GM18873 (cell line): ENCODE results near the gene MMAB.

Experiments
- ATAC-seq: cut with Tn5 transposase; IDR thresholded peaks from one replicate; pipeline ENCODE4 v1.9.1; 2021; ENCODE audit warnings: mild to moderate bottlenecking, moderate library complexity, moderate number of reproducible peaks; ENCODE audit not compliant: unreplicated experiment, low FRiP score

MMAB gene

DNA sequence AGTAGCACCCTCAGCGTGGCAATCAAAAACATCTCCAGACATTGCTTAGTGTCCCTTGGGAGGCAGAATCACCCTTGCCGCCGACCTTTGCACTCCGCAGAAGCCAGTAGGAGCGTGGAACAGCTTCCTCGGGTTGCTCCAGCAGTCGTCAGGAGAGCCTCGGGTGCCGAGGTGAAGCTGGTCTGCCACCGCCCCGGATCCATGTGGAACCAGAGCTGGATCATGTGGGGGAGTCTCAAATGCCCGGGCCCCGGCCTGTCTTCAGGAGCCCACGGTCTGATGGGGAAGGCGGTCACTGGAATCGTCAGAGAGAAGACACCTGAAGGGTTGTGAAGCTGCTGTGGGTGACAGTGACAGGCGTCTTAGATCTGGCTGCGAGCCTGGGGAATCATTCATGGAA lies 14.6 kb upstream of the MMAB start:
- no peak for ATAC-seq

DNA sequence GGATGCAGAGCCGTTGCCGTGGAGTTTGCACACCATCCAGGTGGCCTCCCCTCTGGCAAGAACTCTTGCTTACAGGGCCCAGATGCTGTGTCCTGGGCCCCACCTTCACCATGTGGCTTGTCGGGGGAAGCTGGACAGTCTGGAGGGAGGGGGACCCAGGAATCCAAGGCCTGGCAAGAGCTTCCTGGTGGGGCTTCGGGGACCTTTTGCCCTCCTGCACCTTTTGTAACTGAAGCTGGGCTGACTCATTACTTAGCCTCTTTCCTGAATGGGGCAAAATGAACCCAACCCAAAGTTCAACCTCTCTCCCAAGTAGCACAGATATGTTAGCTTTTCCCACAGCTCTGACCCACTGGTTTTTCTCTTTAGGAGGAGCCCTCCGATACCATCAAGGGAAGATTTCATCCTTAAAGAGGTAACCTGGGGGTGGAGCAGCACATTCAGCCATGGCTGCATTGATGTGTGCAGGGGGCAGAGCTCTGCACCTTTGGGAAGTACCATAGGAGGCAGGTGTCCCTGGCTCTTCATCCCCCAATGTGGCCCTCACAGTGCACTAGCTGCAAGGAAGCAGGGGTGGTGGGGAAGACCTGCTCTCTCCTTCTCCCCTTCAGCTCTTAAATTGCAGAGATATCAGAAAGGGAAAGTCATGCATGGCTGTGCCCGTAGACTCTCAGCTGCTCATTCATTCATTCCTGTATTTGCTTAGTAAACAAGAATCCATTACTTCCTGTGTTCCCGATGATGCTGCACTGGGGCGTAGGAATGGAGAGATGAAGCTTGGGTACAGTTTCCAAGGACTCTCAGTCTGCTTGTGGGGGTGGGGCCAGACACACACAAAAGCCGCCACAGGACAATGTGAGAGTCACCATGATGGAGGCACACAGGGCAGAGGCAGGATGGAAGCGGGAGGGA lies 13.3 kb upstream of the MMAB start:
- ATAC-seq, result no peak

DNA sequence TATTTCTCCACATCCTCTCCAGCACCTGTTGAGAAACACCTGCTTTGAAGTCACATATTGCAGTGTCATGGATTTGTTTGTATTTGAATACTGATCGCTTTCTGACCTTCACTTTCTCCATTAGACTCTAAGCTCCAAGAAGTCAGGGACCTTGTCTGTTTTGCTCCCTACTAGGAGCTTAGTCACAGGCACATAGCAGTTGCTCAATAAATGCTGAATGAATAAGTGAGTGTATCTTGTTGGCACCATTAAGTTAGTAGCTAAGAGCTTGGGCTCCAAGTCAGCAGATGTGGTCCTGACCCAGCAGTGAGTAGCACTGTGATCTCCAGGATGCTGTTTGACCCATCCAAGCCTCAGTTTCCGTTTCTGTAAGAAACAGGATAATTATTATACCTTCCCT lies 10.4 kb upstream of the MMAB start:
- no peak for ATAC-seq

DNA sequence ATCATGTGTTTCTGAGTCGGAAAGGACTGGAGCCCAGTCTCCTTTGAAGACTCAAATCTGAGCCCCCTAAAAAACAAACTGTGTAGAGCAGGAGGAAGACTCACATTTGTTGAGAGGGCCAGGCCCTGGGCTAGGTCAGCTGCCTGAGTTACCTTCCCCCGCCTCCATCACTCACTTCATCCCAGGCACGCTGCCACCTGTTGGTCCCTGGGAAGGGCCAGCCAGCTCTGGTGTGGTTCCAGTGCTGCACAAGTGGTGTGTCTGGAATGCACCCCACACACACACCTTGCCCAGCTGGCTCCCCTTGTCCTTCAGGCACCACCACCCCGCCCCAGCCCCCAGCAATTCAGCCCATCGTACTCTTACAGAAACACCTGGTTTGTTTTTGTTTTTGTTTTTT lies 9.3 kb upstream of the MMAB start:
- ATAC-seq, result no peak

DNA sequence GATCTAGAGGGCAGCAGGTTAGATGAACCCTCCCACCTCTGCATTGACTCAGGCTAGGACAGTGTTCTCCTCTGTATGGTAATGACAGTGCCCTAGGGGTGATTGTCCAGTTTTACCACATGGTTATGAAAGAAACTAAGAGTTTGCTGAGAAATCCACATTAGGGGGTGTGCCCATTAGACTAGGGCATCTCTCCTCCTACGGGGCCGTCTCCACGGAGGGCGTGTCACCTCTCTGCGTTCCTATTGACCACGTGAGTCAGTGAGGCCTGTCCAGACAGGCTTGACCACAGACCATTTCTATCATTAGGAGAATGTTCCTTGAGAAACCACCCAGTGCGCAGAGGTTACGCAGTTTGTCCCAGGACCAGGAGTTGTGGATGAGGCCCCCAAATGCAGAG lies 8.6 kb upstream of the MMAB start:
- no peak for ATAC-seq

DNA sequence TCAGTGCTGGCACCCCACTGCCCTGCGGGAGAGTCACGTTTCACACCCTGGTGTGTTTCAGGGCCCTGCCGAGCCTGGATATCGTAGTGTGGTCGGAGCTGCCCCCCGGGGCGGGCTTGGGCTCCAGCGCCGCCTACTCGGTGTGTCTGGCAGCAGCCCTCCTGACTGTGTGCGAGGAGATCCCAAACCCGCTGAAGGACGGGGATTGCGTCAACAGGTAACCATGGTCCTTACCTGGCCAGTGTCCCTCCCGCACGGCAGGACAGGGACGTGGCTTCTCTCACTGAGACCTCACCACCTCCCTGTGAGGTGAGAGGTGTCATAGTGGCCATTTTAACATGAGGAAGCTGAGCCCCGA lies 8.0 kb upstream of the MMAB start:
- ATAC-seq, result no peak

DNA sequence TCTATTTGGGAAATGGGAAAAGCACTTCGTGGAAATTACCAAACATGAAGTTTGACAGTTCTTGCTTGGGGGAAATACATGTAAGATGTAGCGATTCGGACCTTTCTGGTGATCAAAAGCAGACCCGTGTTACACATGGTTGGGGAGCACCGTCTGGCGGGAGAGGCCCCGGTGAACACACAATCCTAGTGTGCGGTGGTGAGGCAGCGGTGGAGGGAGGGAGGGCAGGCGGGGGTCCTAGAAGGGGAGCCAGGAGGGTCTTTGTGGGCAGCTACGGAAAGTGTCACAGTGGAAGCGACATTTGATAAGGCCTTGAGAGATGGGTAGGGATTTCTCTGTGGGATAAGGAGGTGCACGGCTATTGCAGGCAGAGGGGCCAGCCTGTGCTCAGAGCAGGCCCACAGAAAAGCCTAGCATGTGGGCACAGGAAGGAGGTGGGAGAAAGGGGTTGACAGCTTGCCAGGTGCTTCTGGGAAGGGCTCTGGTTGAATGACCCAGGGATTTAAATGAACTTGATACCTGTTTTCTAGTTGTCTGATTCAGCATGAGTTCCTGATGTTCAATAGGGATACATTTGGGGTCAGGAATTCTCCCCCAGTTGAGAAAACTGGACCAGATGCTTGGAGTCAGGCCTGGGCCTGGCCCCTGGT lies 7.5 kb upstream of the MMAB start:
- ATAC-seq, result no peak

DNA sequence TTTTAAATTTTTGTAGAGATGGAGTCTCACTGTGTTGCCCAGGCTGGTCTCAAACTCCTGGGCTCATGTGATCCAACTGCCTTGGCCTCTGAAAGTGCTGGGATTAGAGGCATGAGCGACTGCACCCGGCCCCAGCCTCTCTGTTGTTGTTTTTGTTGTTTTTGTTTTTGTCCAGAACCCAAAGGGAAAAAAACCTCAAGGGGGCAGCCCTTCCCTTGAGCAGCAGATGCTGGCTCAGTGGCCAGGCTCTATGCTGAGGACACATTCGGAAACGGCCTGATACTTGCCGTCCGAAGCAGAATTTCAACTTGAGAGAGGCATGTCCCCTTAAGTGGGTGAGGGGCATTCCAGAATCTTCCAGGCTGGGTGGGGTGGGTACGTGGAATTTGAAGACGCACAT lies 7.0 kb upstream of the MMAB start:
- no peak for ATAC-seq

DNA sequence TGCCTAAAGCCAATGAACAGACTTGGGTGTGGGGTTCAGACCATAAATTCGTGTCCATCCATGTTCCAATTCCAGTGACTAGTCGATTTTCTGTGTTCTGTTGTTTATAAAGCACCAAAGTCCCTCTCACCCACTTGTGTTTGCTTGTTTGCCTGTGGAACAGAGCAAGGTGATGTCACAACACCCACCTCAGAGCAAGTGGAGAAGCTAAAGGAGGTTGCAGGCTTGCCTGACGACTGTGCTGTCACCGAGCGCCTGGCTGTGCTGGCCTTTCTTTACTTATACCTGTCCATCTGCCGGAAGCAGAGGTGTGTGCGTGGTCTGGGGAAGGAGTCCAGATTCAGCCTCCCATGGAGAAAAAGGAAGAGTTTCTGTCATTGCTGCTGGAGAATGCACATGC lies 6.3 kb upstream of the MMAB start:
- no peak for ATAC-seq

DNA sequence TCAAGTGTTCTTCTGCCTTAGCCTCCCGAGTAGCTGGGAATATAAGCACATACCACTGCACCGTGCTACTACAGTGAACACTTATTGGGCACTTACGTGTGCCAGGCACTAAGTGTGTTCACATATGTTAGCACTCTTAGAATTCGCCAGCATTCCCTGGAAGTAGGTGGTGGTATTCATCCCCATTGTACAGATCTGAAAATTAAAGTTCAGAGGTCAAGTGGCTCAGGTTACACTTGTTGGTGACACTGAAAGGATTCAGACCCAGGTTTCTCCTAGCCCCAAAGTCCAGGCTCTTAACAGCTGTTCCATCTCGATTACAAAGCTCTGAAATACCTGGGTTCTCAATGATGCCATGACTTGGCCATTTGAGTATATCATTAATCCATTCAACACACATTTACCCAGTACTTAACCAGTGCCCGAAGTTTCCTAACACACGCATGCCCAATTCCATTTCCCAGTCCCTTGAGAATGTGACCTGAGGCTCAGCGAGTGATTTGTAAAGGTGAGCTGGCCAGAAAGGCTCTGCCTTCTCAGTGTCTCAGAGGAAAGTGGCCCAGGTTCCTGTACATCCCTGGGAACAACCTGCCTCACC lies 5.1 kb upstream of the MMAB start:
- no peak for ATAC-seq

DNA sequence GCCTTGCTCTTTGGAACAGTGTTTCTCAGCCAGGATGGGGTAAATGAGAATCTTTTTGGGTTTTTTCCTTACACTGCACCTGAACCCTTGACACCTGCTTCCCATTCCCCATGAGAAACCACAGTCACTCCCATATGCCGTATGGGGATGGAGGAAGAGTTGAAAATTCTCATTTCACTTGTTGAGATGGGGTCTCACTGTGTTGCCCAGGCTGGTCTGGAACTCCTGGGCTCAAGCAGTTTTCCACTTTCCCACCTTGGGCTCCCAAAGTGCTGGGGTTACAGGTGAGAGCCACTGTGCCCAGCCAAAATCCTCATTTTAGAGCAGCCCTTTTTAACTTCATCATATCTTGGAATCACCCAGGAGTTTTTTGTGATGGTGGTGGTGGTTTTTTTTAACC lies 4.0 kb upstream of the MMAB start:
- ATAC-seq, result no peak

DNA sequence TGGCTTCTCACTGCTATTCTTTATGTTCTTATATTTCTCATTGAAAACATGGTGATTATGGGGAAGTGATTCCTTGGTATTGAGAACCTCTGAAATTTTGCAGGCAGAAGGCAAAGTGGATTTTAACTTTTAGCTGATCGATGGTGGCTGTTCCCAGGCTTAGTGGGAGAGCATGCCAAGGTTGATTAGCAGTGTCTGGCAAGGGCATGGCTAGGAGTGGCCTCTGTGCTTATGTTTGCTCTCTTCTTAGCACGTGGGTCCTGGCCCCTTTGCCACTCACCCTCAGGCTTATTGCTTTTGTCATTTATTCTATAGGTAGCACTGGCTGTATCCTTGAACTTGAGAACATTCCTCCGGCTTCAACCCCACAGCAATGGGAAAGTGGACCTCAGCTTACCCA lies 2.4 kb upstream of the MMAB start:
- no peak for ATAC-seq

DNA sequence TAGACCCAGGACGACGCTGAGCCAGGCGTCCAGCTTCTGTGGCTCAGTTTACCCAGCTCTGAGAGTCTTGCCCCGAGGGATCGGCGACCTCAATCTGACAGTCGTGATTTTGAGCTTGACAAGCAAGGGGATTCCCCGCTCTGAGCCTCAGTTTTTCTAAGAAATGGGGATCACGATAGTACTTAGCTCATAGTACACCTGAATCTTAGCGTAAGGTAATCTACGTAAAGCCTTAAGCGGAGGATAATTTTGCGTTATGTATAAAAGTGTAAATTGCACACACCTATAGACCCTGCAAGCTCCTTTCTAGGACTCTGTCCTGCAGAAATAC lies 575 bp upstream of the MMAB start:
- no peak for ATAC-seq

DNA sequence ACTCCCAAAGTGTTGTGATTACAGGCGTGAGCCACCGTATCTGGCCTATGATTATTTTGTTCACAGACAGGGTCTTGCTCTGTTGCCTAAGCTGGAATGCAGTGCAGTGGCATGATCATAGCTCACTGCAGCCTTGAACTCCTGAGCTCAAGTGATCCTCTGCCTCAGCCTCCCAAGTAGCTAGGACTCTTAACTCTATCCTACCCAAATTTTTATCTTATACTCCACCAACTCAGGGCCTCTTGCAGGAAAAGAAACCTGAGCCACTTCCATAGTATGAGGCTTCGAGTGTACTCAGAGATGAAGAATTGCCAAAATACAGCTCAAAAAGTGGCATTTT lies 828 bp downstream of the MMAB start:
- no peak for ATAC-seq

DNA sequence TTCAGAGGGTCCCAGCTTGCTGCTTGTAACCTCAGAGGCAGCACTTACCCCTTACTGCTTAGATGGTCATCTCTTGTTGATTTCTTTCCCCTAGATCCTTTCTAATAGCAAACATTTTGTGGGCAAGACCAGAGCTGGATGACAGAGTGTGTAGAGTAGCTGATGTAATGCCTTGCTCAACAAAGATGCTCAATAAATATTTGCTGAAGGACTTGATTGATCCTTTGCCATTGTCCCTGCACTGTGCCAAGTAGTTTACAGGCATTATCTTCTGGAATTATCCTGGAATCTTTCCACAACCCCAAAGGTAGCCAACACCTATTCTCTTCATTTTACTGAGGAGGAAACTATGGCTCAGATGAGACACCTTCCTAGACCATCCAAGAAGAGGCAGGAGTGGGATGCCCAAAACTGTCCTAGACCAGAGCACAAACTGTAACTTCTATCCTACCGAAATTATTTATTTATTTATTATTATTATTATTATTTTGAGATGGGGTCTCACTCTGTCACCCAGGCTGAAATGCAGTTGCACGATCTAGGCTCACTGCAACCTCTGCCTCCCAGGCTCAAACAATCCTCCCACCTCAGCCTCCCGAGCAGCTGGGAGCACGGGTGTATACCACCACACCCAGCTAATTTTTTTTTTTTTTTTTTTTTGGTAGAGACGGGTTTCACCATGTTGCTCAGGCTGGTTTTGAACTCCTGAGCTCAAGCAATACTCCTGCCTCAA lies 1.4 kb downstream of the MMAB start:
- no peak for ATAC-seq

DNA sequence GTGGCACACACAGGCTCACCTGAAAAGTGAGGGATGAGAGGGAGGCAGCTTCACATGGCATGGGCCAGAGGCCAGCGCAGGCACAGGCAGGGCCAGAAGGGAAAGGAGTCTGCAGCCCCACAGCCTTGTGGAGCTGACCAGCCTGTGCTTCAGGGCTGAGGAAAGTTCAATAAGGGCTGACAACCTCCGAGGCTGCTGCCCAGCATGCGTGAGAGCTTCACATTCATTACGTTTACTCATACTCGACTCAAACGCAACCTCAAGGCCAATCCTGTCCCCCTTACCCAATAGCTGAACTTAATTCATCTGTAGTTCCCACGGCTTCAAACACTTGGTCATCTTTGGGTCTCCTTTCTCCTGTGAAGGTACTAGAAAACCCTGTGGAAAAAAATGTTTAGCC lies 4.8 kb downstream of the MMAB start:
- ATAC-seq, result no peak

DNA sequence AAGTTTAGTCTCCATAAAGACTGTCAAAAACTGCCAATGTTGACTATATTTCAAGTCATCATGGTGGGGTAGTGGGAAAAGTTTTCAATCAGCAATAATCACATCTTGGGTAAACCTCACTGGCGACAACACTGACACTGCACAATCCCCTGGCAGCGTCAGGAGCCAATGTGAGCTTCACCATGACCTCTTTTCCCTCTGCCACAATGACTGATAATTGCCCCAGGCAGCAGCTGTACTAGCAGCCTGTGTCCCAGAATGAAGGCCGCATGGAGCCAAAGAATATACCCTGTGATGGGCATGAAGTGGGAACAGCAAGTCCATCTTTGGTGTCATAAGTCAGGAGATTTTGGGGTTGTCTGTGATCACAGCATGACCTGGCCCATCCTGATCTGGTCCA lies 5.3 kb downstream of the MMAB start:
- no peak for ATAC-seq

DNA sequence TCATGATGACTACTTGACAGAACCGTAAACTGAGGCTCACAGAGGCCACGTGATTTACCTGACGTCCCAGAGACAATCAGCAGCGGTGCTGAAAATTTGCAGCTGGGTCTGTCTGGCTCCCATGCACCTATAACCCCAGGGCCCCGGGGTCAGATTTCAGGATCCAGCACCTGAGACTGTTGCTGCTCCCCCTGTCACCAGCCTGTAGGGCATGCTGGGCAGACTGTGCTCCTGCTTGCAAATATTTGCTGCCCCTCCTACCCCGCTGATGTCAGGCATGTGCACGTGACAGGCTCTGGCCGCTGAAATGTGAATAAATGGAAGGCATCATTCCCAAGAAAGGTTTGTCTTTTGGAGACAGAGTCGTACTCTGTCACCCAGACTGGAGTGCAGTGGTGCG lies 6.0 kb downstream of the MMAB start:
- no peak for ATAC-seq

DNA sequence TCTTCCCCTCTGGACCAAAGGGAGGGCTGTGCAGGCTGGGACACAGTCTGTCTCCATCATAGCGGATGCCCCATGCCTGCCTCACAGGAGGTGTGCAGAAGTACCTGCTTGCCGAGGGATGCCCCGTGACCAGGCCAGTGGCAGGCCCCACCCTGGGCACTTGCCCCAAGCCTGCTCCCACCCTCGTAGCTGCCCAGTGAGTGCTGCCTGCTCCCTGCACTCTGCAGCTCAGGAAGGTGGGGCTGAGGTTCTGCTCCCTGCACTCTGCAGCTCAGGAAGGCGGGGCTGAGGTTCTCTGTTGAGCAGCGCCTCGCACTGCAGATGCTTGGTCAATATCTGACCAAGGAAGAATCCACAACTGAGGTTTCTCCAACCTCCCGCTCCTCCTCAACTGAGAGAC lies 6.9 kb downstream of the MMAB start:
- no peak for ATAC-seq

DNA sequence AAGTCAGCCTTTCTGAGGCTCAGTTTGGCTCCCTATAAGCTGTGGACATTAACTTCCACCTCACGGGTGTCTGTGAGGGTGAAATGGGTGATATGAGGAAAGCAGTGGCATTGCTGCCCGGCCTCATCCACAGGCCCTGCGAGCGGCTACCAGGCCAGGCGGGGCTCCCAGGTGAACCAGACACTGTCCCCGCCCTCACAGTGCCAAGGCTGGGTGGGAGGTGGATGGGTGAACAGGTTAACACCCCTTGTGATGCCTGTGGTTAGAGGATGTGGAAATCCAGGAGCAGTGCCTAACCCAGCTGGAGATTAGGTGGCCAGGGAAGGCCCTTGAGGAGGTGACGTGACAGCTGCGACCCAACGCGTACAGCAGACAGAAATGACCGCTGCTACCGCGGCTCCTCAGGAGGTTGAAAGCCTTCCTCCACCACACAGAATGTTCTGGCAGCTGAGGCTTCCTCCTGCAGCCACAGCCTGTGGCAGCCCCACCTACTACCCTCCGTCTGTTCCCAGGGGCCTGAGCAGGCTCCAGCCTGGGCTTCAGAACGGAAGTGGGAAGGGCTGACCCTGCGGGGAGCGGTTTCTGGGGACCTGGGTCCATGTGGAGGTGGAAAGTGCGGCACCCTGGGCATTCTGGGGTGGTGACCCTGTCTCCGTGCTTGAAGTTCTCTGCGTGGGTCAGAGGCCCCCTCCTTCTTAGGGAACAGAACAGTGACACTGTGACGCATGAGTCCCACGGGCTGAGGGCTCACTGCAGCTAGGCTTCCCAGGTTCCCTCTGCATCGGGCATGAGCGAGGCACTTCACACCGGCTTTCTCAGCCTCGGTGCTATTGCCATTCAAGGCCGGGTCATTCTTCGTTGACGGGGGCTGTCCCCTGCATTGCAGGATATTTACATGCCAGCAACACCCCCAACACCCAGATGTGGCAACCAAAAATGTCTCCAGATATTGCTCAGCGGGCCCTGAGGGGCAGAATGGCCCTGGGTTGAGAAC lies 9.7 kb downstream of the MMAB start:
- no peak for ATAC-seq
